ENCODE results near the gene EFCAB8. TPM values are rescaled to one million over a fixed set of nuclear protein-coding genes. Genes with fewer than 3 reads are reported as not detected.

Gene EFCAB8
- total and polyA plus RNA-seq, 4 donors: 0.08 to 0.83 (median 0.46) TPM

- 82% methylated on average over 2 of the region's 2 CpGs for WGBS, 2 donors
- Histone ChIP-seq H3K36me3 (ENCODE audit: control insufficient read depth in 4 of 4, insufficient read depth in 4 of 4, low read length in 4 of 4) (no peaks in the 10 kb centered on the region), H3K9me3 (ENCODE audit: control insufficient read depth in 4 of 4, insufficient read depth in 3 of 4, low read length in 3 of 4) (peaks cover 0 to 2% (median 0%) of the 10 kb centered on the region in 4 donors), H3K4me1 (ENCODE audit: control insufficient read depth in 5 of 5, insufficient read depth in 5 of 5, low read length in 5 of 5) (no peaks in the 10 kb centered on the region), H3K27me3 (ENCODE audit: control insufficient read depth in 3 of 3, insufficient read depth in 3 of 3, low read length in 2 of 3) (peaks cover 0 to 3% (median 0%) of the 10 kb centered on the region in 3 donors), H3K27ac (ENCODE audit: low read depth in 1 of 2, low read length in 1 of 2) (no peak overlapping the region), H3K9ac (ENCODE audit: insufficient read depth in 1 of 2, low read length in 2 of 2) (no peak overlapping the region), H3K4me3 (no peak overlapping the region)
- ATAC-seq (ENCODE audit: insufficient read depth, low FRiP score) (no peak), DNase-seq (no peak)
- TF ChIP-seq CTCF (IDR thresholded peaks at IDR 0.05; ENCODE audit: control extremely low read depth, extremely low read depth): no peak
Measured at GRCh38 chr20:32997431-32997830, 138.7 kb downstream of the EFCAB8 start.

GRCh38 chr20:32999603-33000250 lies 141.0 kb downstream of the EFCAB8 start:
- Histone ChIP-seq H3K9ac (ENCODE audit: insufficient read depth in 1 of 2, low read length in 2 of 2) (no peak overlapping the region), H3K4me1 (ENCODE audit: control insufficient read depth in 5 of 5, insufficient read depth in 5 of 5, low read length in 5 of 5) (no peaks in the 10 kb centered on the region), H3K36me3 (ENCODE audit: control insufficient read depth in 4 of 4, insufficient read depth in 4 of 4, low read length in 4 of 4) (no peaks in the 10 kb centered on the region), H3K27ac (ENCODE audit: low read depth in 1 of 2, low read length in 1 of 2) (no peak overlapping the region), H3K4me3 (no peak overlapping the region), H3K9me3 (ENCODE audit: control insufficient read depth in 4 of 4, insufficient read depth in 3 of 4, low read length in 3 of 4) (peaks cover 0 to 4% (median 0%) of the 10 kb centered on the region in 4 donors), H3K27me3 (ENCODE audit: control insufficient read depth in 3 of 3, insufficient read depth in 3 of 3, low read length in 2 of 3) (peaks cover 0 to 3% (median 0%) of the 10 kb centered on the region in 3 donors)
- no peak for TF ChIP-seq CTCF (IDR thresholded peaks at IDR 0.05; ENCODE audit: control extremely low read depth, extremely low read depth)
- 62 to 66% methylated on average over 9 of the region's 9 CpGs for WGBS, 2 donors
- no peak for ATAC-seq (ENCODE audit: insufficient read depth, low FRiP score)
- DNase-seq: peak in 2 of 3 donors; percentile 38 to 58

- peaks cover 0 to 6% (median 2%) of the 10 kb centered on the region in 4 donors for H3K9me3 ChIP-seq (ENCODE audit: control insufficient read depth in 4 of 4, insufficient read depth in 3 of 4, low read length in 3 of 4)
- no peak for ATAC-seq (ENCODE audit: insufficient read depth, low FRiP score)
Measured at GRCh38 chr20:33000802-33001466, 142.2 kb downstream of the EFCAB8 start.

More at GRCh38 chr20:33000802-33001466, 142.2 kb downstream of the EFCAB8 start:
- Histone ChIP-seq H3K36me3 (ENCODE audit: control insufficient read depth in 4 of 4, insufficient read depth in 4 of 4, low read length in 4 of 4) (no peaks in the 10 kb centered on the region), H3K27me3 (ENCODE audit: control insufficient read depth in 3 of 3, insufficient read depth in 3 of 3, low read length in 2 of 3) (peaks cover 0 to 3% (median 0%) of the 10 kb centered on the region in 3 donors), H3K9ac (ENCODE audit: insufficient read depth in 1 of 2, low read length in 2 of 2) (no peak overlapping the region), H3K4me3 (no peak overlapping the region), H3K27ac (ENCODE audit: low read depth in 1 of 2, low read length in 1 of 2) (no peak overlapping the region), H3K4me1 (ENCODE audit: control insufficient read depth in 5 of 5, insufficient read depth in 5 of 5, low read length in 5 of 5) (no peaks in the 10 kb centered on the region)
- no peak for DNase-seq
- 66 to 83% methylated on average over 8 to 9 of the region's 9 CpGs for WGBS, 2 donors
- TF ChIP-seq CTCF (IDR thresholded peaks at IDR 0.05; ENCODE audit: control extremely low read depth, extremely low read depth): no peak
